Neutrophil (primary cell): ENCODE results near the gene LRATD1.

Experiments
- H3K27ac ChIP-seq: fragments of 200-600 bp; sonication (generic); 2 replicates; pipeline ENCODE4 v1.5.1; 2016; ENCODE audit warnings: mild to moderate bottlenecking, moderate library complexity
- H3K27me3 ChIP-seq: fragments of 200-600 bp; sonication (generic); 2 replicates; pipeline ENCODE4 v1.6.0; 2016; ENCODE audit warnings: mild to moderate bottlenecking
- H3K36me3 ChIP-seq: fragments of 200-600 bp; sonication (generic); 2 replicates; pipeline ENCODE4 v1.5.1; 2017
- H3K4me1 ChIP-seq, 2 experiments: fragments of 200-600 bp in 1 of 2; sonication (generic) in 1 of 2; 1 replicate in 1 of 2; 2 replicates in 1 of 2; pipeline versions ENCODE4 v1.5.1 to v1.6.1; 2013 to 2016; ENCODE audit warnings: low read depth in 1 of 2, low read length in 1 of 2, mild to moderate bottlenecking in 1 of 2, moderate library complexity in 1 of 2; ENCODE audit not compliant: control insufficient read depth in 1 of 2, insufficient read depth in 1 of 2
- H3K4me3 ChIP-seq, 2 experiments: fragments of 200-600 bp in 1 of 2; sonication (generic) in 1 of 2; 1 replicate in 1 of 2; 2 replicates in 1 of 2; pipeline ENCODE4 v1.5.1; 2013 to 2016; ENCODE audit warnings: low read depth in 1 of 2, low read length in 1 of 2, mild to moderate bottlenecking in 1 of 2, moderate library complexity in 1 of 2
- H3K9me3 ChIP-seq: fragments of 200-600 bp; sonication (generic); 2 replicates; pipeline ENCODE4 v1.5.1; 2016
- CTCF ChIP-seq: fragments of 200-600 bp; sonication (generic); IDR thresholded peaks from 2 replicates; pipeline ENCODE4 v1.5.1; 2016; ENCODE audit warnings: antibody characterized with exemption

Gene LRATD1

GRCh38 chr2:14661163-14661562, 28.6 kb downstream of the LRATD1 start:
- Histone ChIP-seq H3K9me3 (no peaks in the 10 kb centered on the region), H3K27ac (no peak overlapping the region), H3K36me3 (no peaks in the 10 kb centered on the region), H3K4me3 (no peak overlapping the region), H3K4me1 (no peaks in the 10 kb centered on the region), H3K27me3 (no peaks in the 10 kb centered on the region)
- TF ChIP-seq CTCF: no peak

GRCh38 chr2:14673351-14673875, 40.9 kb downstream of the LRATD1 start:
- Histone ChIP-seq H3K4me1 (no peaks in the 10 kb centered on the region), H3K9me3 (no peaks in the 10 kb centered on the region), H3K27me3 (no peaks in the 10 kb centered on the region), H3K36me3 (no peaks in the 10 kb centered on the region), H3K27ac (no peak overlapping the region), H3K4me3 (no peak overlapping the region)
- no peak for TF ChIP-seq CTCF

- TF ChIP-seq CTCF: no peak
These were observed 43.0 kb downstream of the LRATD1 start for GRCh38 chr2:14675489-14675888.

GRCh38 chr2:14676371-14676770, 43.9 kb downstream of the LRATD1 start:
- no peaks in the 10 kb centered on the region for H3K9me3 ChIP-seq
- H3K4me1 ChIP-seq: no peaks in the 10 kb centered on the region
- H3K27ac ChIP-seq: no peak overlapping the region
- TF ChIP-seq CTCF: no peak
- H3K4me3 ChIP-seq: no peak overlapping the region
- no peaks in the 10 kb centered on the region for H3K27me3 ChIP-seq
- no peaks in the 10 kb centered on the region for H3K36me3 ChIP-seq

More at GRCh38 chr2:14675489-14675888, 43.0 kb downstream of the LRATD1 start:
- Histone ChIP-seq H3K36me3 (no peaks in the 10 kb centered on the region), H3K4me1 (no peaks in the 10 kb centered on the region), H3K27me3 (no peaks in the 10 kb centered on the region), H3K4me3 (no peak overlapping the region), H3K27ac (no peak overlapping the region), H3K9me3 (no peaks in the 10 kb centered on the region)

- H3K9me3 ChIP-seq: no peaks in the 10 kb centered on the region
- no peaks in the 10 kb centered on the region for H3K27me3 ChIP-seq
- no peak for TF ChIP-seq CTCF
- no peaks in the 10 kb centered on the region for H3K36me3 ChIP-seq
- H3K4me1 ChIP-seq: no peaks in the 10 kb centered on the region
- no peak overlapping the region for H3K4me3 ChIP-seq
- H3K27ac ChIP-seq: no peak overlapping the region
These were observed 44.5 kb downstream of the LRATD1 start for GRCh38 chr2:14677039-14677438.

GRCh38 chr2:14678761-14679160, 46.2 kb downstream of the LRATD1 start:
- TF ChIP-seq CTCF: no peak
- no peaks in the 10 kb centered on the region for H3K4me1 ChIP-seq
- no peaks in the 10 kb centered on the region for H3K9me3 ChIP-seq
- H3K27ac ChIP-seq: no peak overlapping the region
- no peaks in the 10 kb centered on the region for H3K27me3 ChIP-seq
- no peak overlapping the region for H3K4me3 ChIP-seq
- H3K36me3 ChIP-seq: no peaks in the 10 kb centered on the region
